Thyroid gland (tissue), 4 donors: Measurements from ENCODE around the gene CNOT11. TPM values are rescaled to one million over a fixed set of nuclear protein-coding genes. Genes with fewer than 3 reads are reported as not detected.

Experiments used
- DNase-seq, 2 donors: peaks; one replicate each; pipeline ENCODE4 v3.0.0-alpha.2; 2019
- H3K27ac ChIP-seq, 3 donors: fragments of 200-600 bp; sonication (generic); 1 replicate in 2 of 3; 2 replicates in 1 of 3; pipeline ENCODE4 v1.5.1; 2016 to 2019; ENCODE audit warnings: mild to moderate bottlenecking in 1 of 3, moderate library complexity in 1 of 3
- H3K27me3 ChIP-seq: fragments of 200-600 bp; sonication (generic); one replicate; pipeline ENCODE4 v1.5.1; 2019
- H3K36me3 ChIP-seq, 2 donors: fragments of 200-600 bp; sonication (generic); one replicate each; pipeline ENCODE4 v1.5.1; 2016 to 2019
- H3K4me1 ChIP-seq, 2 donors: fragments of 200-600 bp; sonication (generic); one replicate each; pipeline ENCODE4 v1.5.1; 2017 to 2019
- H3K4me3 ChIP-seq, 3 donors: fragments of 200-600 bp; sonication (generic); replicated peaks in 1 of 3; 1 replicate in 2 of 3; 2 replicates in 1 of 3; pipeline ENCODE4 v1.5.1; 2016; ENCODE audit warnings: mild to moderate bottlenecking in 1 of 3
- H3K9me3 ChIP-seq: fragments of 200-600 bp; sonication (generic); one replicate; pipeline ENCODE4 v1.5.1; 2017
- CTCF ChIP-seq, 6 experiments: fragments of 200-600 bp in 3 of 6; fragments of 450-650 bp in 3 of 6; sonication (generic) in 3 of 6; IDR thresholded peaks; one replicate each; pipeline ENCODE4 v1.5.1; 2016 to 2019; ENCODE audit warnings: antibody characterized with exemption in 6 of 6, mild to moderate bottlenecking in 2 of 6, inconsistent platforms in 1 of 6, moderate library complexity in 1 of 6
- POLR2A ChIP-seq, 2 donors: fragments of 450-650 bp; IDR thresholded peaks; one replicate each; pipeline ENCODE4 v1.6.1; 2017; ENCODE audit warnings: antibody characterized with exemption in 2 of 2, mild to moderate bottlenecking in 2 of 2, moderate library complexity in 1 of 2
- WGBS, 2 donors: methylation state at CpG; one replicate each; pipeline ENCODE4 v1.1.5; 2017; 5-methylcytosine and 5-hydroxymethylcytosine counted together
- intact Hi-C: fragments of 100-400 bp; cut with DNase I; formaldehyde crosslinking; loops from one replicate; pipeline ENCODE4 v1.15.1; 2023
- total RNA-seq, 4 donors: library from RNA; depleted of rRNA; stranded (reverse); fragments of >200 nt; gene quantifications; one replicate each; pipeline ENCODE4 v1.2.3, GENCODE V29; 2016

The CNOT11 gene
- total RNA-seq, 4 donors from 2014 or later, result 27.5 to 41.6 (median 37.4) TPM

- DNase-seq, result no peak
- intact Hi-C loops, result no loop called here
- H3K27ac ChIP-seq, result no peak overlapping the region
- WGBS, 2 donors, result 94% methylated on average over 2 of the region's 2 CpGs
- no peaks in the 10 kb centered on the region for H3K9me3 ChIP-seq
- TF ChIP-seq POLR2A (IDR thresholded peaks at IDR 0.05), result no peak
- no peak for TF ChIP-seq CTCF (IDR thresholded peaks at IDR 0.05)
- H3K27me3 ChIP-seq, result no peaks in the 10 kb centered on the region
- H3K4me3 ChIP-seq, result no peak overlapping the region
- peaks cover 10 to 22% of the 10 kb centered on the region in 2 donors for H3K4me1 ChIP-seq
- H3K36me3 ChIP-seq, result no peaks in the 10 kb centered on the region
Measured at GRCh38 chr2:101297383-101297782, 44.7 kb downstream of the CNOT11 start.

- Histone ChIP-seq H3K4me1 (peaks cover 15 to 21% of the 10 kb centered on the region in 2 donors), H3K4me3 (no peak overlapping the region), H3K27ac (no peak overlapping the region), H3K27me3 (no peaks in the 10 kb centered on the region), H3K36me3 (no peaks in the 10 kb centered on the region), H3K9me3 (no peaks in the 10 kb centered on the region)
- WGBS, 2 donors, result 78 to 84% methylated on average over 6 of the region's 6 CpGs
- intact Hi-C loops, result no loop called here
- no peak for DNase-seq
- TF ChIP-seq CTCF (IDR thresholded peaks at IDR 0.05), result no peak
- no peak for TF ChIP-seq POLR2A (IDR thresholded peaks at IDR 0.05)
Measured at GRCh38 chr2:101299604-101300003, 46.9 kb downstream of the CNOT11 start.

- H3K4me1 ChIP-seq, result peaks cover 17 to 21% of the 10 kb centered on the region in 2 donors
Measured at GRCh38 chr2:101300164-101300563, 47.5 kb downstream of the CNOT11 start.

GRCh38 chr2:101300836-101301235 lies 48.1 kb downstream of the CNOT11 start:
- WGBS, 2 donors, result 73 to 89% methylated on average over 7 of the region's 7 CpGs
- Histone ChIP-seq H3K27ac (no peak overlapping the region), H3K9me3 (no peaks in the 10 kb centered on the region), H3K4me1 (peaks cover 21 to 24% of the 10 kb centered on the region in 2 donors), H3K36me3 (no peaks in the 10 kb centered on the region), H3K4me3 (no peak overlapping the region), H3K27me3 (no peaks in the 10 kb centered on the region)
- DNase-seq, result no peak
- TF ChIP-seq POLR2A (IDR thresholded peaks at IDR 0.05) (no peak), CTCF (IDR thresholded peaks at IDR 0.05) (no peak)
- intact Hi-C loops, result no loop called here

More at GRCh38 chr2:101300164-101300563, 47.5 kb downstream of the CNOT11 start:
- DNase-seq, result no peak
- intact Hi-C loops, result no loop called here
- 79 to 95% methylated on average over 1 of the region's 1 CpG for WGBS, 2 donors
- no peak overlapping the region for H3K27ac ChIP-seq
- H3K4me3 ChIP-seq, result no peak overlapping the region
- TF ChIP-seq POLR2A (IDR thresholded peaks at IDR 0.05) (no peak), CTCF (IDR thresholded peaks at IDR 0.05) (no peak)
- H3K36me3 ChIP-seq, result no peaks in the 10 kb centered on the region
- no peaks in the 10 kb centered on the region for H3K27me3 ChIP-seq
- H3K9me3 ChIP-seq, result no peaks in the 10 kb centered on the region

- Histone ChIP-seq H3K9me3 (no peaks in the 10 kb centered on the region), H3K27me3 (no peaks in the 10 kb centered on the region), H3K36me3 (no peaks in the 10 kb centered on the region), H3K4me3 (no peak overlapping the region), H3K27ac (no peak overlapping the region), H3K4me1 (peaks cover 29 to 30% of the 10 kb centered on the region in 2 donors)
- TF ChIP-seq CTCF (IDR thresholded peaks at IDR 0.05) (no peak), POLR2A (IDR thresholded peaks at IDR 0.05) (no peak)
- no peak for DNase-seq
- intact Hi-C loops, result no loop called here
- 83 to 89% methylated on average over 4 of the region's 4 CpGs for WGBS, 2 donors
Measured at GRCh38 chr2:101302016-101302415, 49.3 kb downstream of the CNOT11 start.
